ENCODE data around the gene ASTN2.

ASTN2 gene

GRCh38 chr9:116644091-116644688 lies 770.7 kb downstream of the ASTN2 start:
- Histone ChIP-seq H3K4me3 (no peak overlapping the region), H3K9me3 (no peaks in the 10 kb centered on the region), H3K36me3 (no peaks in the 10 kb centered on the region), H3K27ac (peak overlapping the region in 1 of 2 donors; percentile 5), H3K4me1 (peaks cover 0 to 4% (median 0%) of the 10 kb centered on the region in 4 donors), H3K27me3 (no peaks in the 10 kb centered on the region)
- intact Hi-C loops (cut with DNase I; ENCODE audit: low total_unique reads) = no loop called here
- DNase-seq = no peak
- TF ChIP-seq, protein P1, sequence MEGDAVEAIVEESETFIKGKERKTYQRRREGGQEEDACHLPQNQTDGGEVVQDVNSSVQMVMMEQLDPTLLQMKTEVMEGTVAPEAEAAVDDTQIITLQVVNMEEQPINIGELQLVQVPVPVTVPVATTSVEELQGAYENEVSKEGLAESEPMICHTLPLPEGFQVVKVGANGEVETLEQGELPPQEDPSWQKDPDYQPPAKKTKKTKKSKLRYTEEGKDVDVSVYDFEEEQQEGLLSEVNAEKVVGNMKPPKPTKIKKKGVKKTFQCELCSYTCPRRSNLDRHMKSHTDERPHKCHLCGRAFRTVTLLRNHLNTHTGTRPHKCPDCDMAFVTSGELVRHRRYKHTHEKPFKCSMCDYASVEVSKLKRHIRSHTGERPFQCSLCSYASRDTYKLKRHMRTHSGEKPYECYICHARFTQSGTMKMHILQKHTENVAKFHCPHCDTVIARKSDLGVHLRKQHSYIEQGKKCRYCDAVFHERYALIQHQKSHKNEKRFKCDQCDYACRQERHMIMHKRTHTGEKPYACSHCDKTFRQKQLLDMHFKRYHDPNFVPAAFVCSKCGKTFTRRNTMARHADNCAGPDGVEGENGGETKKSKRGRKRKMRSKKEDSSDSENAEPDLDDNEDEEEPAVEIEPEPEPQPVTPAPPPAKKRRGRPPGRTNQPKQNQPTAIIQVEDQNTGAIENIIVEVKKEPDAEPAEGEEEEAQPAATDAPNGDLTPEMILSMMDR (IDR thresholded peaks at IDR 0.05) = no peak

- H3K36me3 ChIP-seq = no peaks in the 10 kb centered on the region
- H3K4me1 ChIP-seq = peaks cover 0 to 4% (median 0%) of the 10 kb centered on the region in 4 donors
- intact Hi-C loops (cut with DNase I; ENCODE audit: low total_unique reads) = no loop called here
- no peak overlapping the region for H3K27ac ChIP-seq
- H3K9me3 ChIP-seq = no peaks in the 10 kb centered on the region
- no peaks in the 10 kb centered on the region for H3K27me3 ChIP-seq
- no peak overlapping the region for H3K4me3 ChIP-seq
- TF ChIP-seq, protein P1 (IDR thresholded peaks at IDR 0.05) = no peak
- DNase-seq = no peak
These were observed 771.2 kb downstream of the ASTN2 start for GRCh38 chr9:116643691-116644090.

DNA sequence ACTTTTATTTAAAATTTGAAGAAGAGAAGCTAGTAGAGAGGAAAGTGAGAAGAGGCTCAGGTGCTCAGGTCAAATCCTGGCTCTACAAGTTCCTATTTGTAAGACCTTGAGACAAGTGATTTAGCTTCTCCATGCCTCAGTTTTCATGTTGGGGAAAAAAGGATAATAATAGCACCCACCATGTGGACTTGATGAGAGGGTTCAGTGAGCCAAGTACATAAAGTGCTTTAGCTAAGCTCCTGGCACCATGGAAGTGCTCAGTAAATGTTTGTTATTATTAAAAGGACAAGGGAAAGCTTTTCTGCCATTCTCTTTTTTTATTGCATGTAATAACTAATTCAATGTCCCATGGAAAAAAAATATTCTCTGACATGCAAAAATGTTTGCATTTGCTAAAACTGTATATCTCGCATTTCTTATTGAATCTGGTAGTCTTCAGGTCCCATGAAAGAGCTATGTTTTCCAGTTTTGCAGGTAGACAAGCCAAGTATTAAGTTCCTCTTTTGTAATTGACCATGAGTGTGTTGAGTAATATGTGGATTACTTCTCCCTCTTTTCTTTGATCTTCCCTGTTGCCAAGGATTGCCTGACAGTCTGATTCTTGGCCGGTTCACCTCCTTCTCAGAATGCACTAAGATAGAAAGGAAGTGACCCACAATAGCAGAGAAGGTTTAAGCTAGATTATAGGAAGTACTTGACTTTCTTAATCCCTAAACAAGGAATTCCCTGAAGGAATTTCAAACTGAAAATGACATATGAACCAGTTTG lies 773.4 kb downstream of the ASTN2 start:
- intact Hi-C loops (cut with DNase I; ENCODE audit: low total_unique reads) = no loop called here
- Histone ChIP-seq H3K4me1 (peaks cover 0 to 4% (median 0%) of the 10 kb centered on the region in 4 donors), H3K27ac (no peak overlapping the region), H3K36me3 (no peaks in the 10 kb centered on the region), H3K4me3 (no peak overlapping the region), H3K27me3 (no peaks in the 10 kb centered on the region), H3K9me3 (no peaks in the 10 kb centered on the region)
- TF ChIP-seq, protein P1 (IDR thresholded peaks at IDR 0.05) = no peak
- no peak for DNase-seq

- Histone ChIP-seq H3K36me3 (no peaks in the 10 kb centered on the region), H3K9me3 (no peaks in the 10 kb centered on the region), H3K27me3 (no peaks in the 10 kb centered on the region), H3K4me1 (peaks cover 0 to 4% (median 0%) of the 10 kb centered on the region in 4 donors), H3K27ac (no peak overlapping the region), H3K4me3 (no peak overlapping the region)
- intact Hi-C loops (cut with DNase I; ENCODE audit: low total_unique reads) = no loop called here
- DNase-seq = no peak
- TF ChIP-seq, protein P1 (IDR thresholded peaks at IDR 0.05) = no peak
These were observed 775.6 kb downstream of the ASTN2 start for GRCh38 chr9:116639251-116639741.

DNA sequence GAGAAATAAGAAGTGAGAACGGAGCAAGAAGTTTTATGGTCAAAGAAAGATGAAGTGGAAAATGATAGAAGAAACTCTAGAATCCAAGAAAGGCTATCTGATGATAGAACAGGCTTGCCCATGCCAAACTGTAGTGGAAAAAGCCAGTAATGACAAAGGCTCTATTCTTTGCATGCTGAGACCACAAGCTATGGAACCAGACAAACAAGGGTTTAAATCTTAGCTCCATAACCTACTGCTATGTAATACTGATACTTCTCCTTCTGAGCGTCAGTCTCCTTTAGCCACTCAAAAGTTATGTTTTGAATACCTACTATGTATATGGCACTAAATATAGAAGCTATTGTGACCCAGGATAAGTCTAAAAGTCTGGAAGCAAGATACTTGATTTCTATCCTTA lies 778.9 kb downstream of the ASTN2 start:
- no peaks in the 10 kb centered on the region for H3K36me3 ChIP-seq
- no peaks in the 10 kb centered on the region for H3K9me3 ChIP-seq
- H3K27ac ChIP-seq = no peak overlapping the region
- H3K4me1 ChIP-seq = no peaks in the 10 kb centered on the region
- DNase-seq = no peak
- TF ChIP-seq, protein P1 (IDR thresholded peaks at IDR 0.05) = no peak
- H3K27me3 ChIP-seq = no peaks in the 10 kb centered on the region
- H3K4me3 ChIP-seq = no peak overlapping the region
- intact Hi-C loops (cut with DNase I; ENCODE audit: low total_unique reads) = no loop called here
